ENCODE results near the gene PDZD2.

The PDZD2 gene

GRCh38 chr5:31963358-31964006, 324.6 kb downstream of the PDZD2 start:
- Histone ChIP-seq H3K27me3 (ENCODE audit: insufficient read depth, poor library complexity, severe bottlenecking) (peaks cover 4% of the 10 kb centered on the region), H3K27ac (replicated peaks) (no peak overlapping the region), H3K4me3 (replicated peaks; ENCODE audit: insufficient read depth, low read length) (no peak overlapping the region)
- no peak for DNase-seq (ENCODE audit: low read depth in 1 of 2, low spot score in 1 of 2)
- no peak for TF ChIP-seq GABPA (IDR thresholded peaks at IDR 0.05; ENCODE audit: low read depth)
- no peak for TF ChIP-seq CTCF (IDR thresholded peaks at IDR 0.05; ENCODE audit: insufficient read depth, low read length)
- no peak for TF ChIP-seq SPI1 (IDR thresholded peaks at IDR 0.05; ENCODE audit: borderline replicate concordance, low read depth)
- no peak for TF ChIP-seq REST (IDR thresholded peaks at IDR 0.05; ENCODE audit: insufficient replicate concordance, low read depth)
- no peak for TF ChIP-seq POLR2AphosphoS5 (IDR thresholded peaks at IDR 0.05; ENCODE audit: low read depth)

DNA sequence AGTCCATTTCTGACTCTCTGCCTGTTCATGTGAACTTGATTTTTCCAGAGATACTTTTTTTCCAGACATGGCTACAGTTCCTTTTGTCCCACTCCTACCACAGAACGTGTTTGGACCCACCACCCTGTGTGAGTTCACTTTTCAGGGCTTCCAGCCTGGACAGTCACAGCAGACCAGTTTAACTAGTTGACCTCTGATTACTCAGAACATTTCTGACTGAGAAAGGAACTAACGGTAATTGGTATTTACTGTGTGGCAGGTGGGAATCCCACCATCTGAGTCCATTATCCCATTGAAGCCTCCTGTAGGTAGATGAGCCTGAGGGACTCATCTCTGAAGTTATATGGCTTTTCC, 325.1 kb downstream of the PDZD2 start:
- H3K4me3 ChIP-seq (replicated peaks; ENCODE audit: insufficient read depth, low read length) = no peak overlapping the region
- H3K27ac ChIP-seq (replicated peaks) = no peak overlapping the region
- H3K27me3 ChIP-seq (ENCODE audit: insufficient read depth, poor library complexity, severe bottlenecking) = peaks cover 4% of the 10 kb centered on the region
- TF ChIP-seq REST (IDR thresholded peaks at IDR 0.05; ENCODE audit: insufficient replicate concordance, low read depth) = no peak
- TF ChIP-seq GABPA (IDR thresholded peaks at IDR 0.05; ENCODE audit: low read depth) = no peak
- no peak for TF ChIP-seq CTCF (IDR thresholded peaks at IDR 0.05; ENCODE audit: insufficient read depth, low read length)
- TF ChIP-seq POLR2AphosphoS5 (IDR thresholded peaks at IDR 0.05; ENCODE audit: low read depth) = no peak
- no peak for TF ChIP-seq SPI1 (IDR thresholded peaks at IDR 0.05; ENCODE audit: borderline replicate concordance, low read depth)
- no peak for DNase-seq (ENCODE audit: low read depth in 1 of 2, low spot score in 1 of 2)

DNA sequence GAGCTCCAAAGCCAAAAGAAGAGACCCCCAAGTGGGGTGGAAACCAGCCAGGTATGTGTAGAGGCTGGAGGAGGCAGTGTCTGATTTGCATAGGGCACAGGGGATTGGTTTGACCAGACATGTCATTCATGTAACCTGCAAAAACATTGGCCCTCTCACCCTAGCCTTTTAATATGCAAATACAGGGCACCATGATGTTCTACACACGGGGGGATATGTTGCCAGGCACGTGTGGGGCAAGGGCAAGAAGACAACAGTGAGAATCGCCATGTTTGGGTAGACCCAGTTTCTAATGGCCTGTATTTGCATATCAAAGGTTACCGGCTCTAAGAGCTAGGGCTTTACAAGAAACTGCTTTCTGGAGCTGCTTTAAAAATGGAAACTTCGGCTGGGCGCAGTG, 326.3 kb downstream of the PDZD2 start:
- no peak for TF ChIP-seq POLR2AphosphoS5 (IDR thresholded peaks at IDR 0.05; ENCODE audit: low read depth)
- TF ChIP-seq GABPA (IDR thresholded peaks at IDR 0.05; ENCODE audit: low read depth) = no peak
- no peak for TF ChIP-seq SPI1 (IDR thresholded peaks at IDR 0.05; ENCODE audit: borderline replicate concordance, low read depth)
- TF ChIP-seq CTCF (IDR thresholded peaks at IDR 0.05; ENCODE audit: insufficient read depth, low read length) = no peak
- no peak for TF ChIP-seq REST (IDR thresholded peaks at IDR 0.05; ENCODE audit: insufficient replicate concordance, low read depth)
- no peak for DNase-seq (ENCODE audit: low read depth in 1 of 2, low spot score in 1 of 2)
- no peak overlapping the region for H3K27ac ChIP-seq (replicated peaks)

More for the DNA sequence above, 326.3 kb downstream of the PDZD2 start:
- peaks cover 4% of the 10 kb centered on the region for H3K27me3 ChIP-seq (ENCODE audit: insufficient read depth, poor library complexity, severe bottlenecking)
- no peak overlapping the region for H3K4me3 ChIP-seq (replicated peaks; ENCODE audit: insufficient read depth, low read length)

Measured in HL-60 (cell line).